K562 (cell line): Measurements from ENCODE around the gene AGPAT3. TPM values are rescaled to one million over a fixed set of nuclear protein-coding genes. Genes with fewer than 3 reads are reported as not detected.

Experiments used
- BACH1 ChIP-seq: fragments of 200-800 bp; sonication (Bioruptor generic); IDR thresholded peaks from 2 replicates; pipeline ENCODE4 v1.6.1; 2016; ENCODE audit warnings: missing genetic modification characterization, missing compliant biosample characterization
- CCAR2 ChIP-seq: fragments of 200-400 bp; formaldehyde crosslinking; IDR thresholded peaks from 2 replicates; pipeline ENCODE4 v1.6.1; 2017; ENCODE audit warnings: mild to moderate bottlenecking, low read depth, low read length
- FOXM1 ChIP-seq, 2 experiments: fragments of 450-650 bp in 1 of 2; sonication (generic) in 1 of 2; formaldehyde crosslinking in 1 of 2; IDR thresholded peaks; 2 replicates each; pipeline versions ENCODE4 v1.6.1 to v1.9.0; 2017 to 2022; ENCODE audit warnings: low read depth in 2 of 2, mild to moderate bottlenecking in 2 of 2, missing genetic modification reagents in 1 of 2, moderate library complexity in 1 of 2
- ILK ChIP-seq: fragments of 450-650 bp; IDR thresholded peaks from 2 replicates; pipeline ENCODE4 v1.6.1; 2016; ENCODE audit warnings: missing genetic modification characterization, low read depth, mild to moderate bottlenecking, missing compliant biosample characterization, moderate library complexity, borderline replicate concordance
- KAT2B ChIP-seq: IDR thresholded peaks from one replicate; pipeline ENCODE4 v1.6.1; 2012; ENCODE audit warnings: low read depth, mild to moderate bottlenecking, control low read depth, inconsistent platforms, low read length, moderate library complexity
- ZBTB17 ChIP-seq: fragments of 450-650 bp; formaldehyde crosslinking; IDR thresholded peaks from 2 replicates; pipeline ENCODE4 v1.4.0; 2020; ENCODE audit warnings: mild to moderate bottlenecking
- ZFPM2 ChIP-seq: fragments of 250-450 bp; sonication (Bioruptor Pico); IDR thresholded peaks from 2 replicates; pipeline ENCODE4 v1.5.1; 2022; ENCODE audit warnings: mild to moderate bottlenecking
- ZKSCAN8 ChIP-seq: fragments of 200-800 bp; sonication (Bioruptor generic); IDR thresholded peaks from 2 replicates; pipeline ENCODE4 v1.6.1; 2016; ENCODE audit warnings: missing genetic modification characterization, missing compliant biosample characterization
- ZNF695 ChIP-seq: fragments of 450-650 bp; formaldehyde crosslinking; IDR thresholded peaks from 2 replicates; pipeline ENCODE4 v1.4.0; 2020; ENCODE audit warnings: mild to moderate bottlenecking, moderate library complexity
- polyA plus RNA-seq, 8 experiments: library from polyadenylated mRNA; depleted of rRNA in 4 of 8; stranded (reverse) in 5 of 8; unstranded in 3 of 8; fragments of >200 nt; fragmentation: Nextera tagmentation in 2 of 8; fragmentation: Illumina TruSeq in 1 of 8; extraction: Ambion mirVana in 2 of 8; extraction: Trizol in 1 of 8; gene quantifications; 2 replicates each; pipeline versions ENCODE4 v1.2.1 to v1.2.3, GENCODE V29; 2011 to 2014; ENCODE audit warnings: inconsistent platforms in 1 of 8, missing spikeins in 1 of 8
- total RNA-seq, 7 experiments: library from RNA; depleted of rRNA in 6 of 7; stranded (reverse); fragments of >200 nt in 6 of 7; fragmentation: Illumina TruSeq in 2 of 7; extraction: Trizol in 2 of 7; gene quantifications; 2 replicates each; pipeline versions ENCODE4 v1.2.1 to v1.2.3, GENCODE V29; 2011 to 2021; ENCODE audit warnings: low replicate concordance in 1 of 7
- TF ChIP-seq, protein P1 (sequence below): fragments of 450-650 bp; formaldehyde crosslinking; IDR thresholded peaks from 2 replicates; pipeline ENCODE4 v1.4.0; 2022; ENCODE audit warnings: missing genetic modification characterization
- TF ChIP-seq, protein P2 (sequence below): fragments of 250-450 bp; sonication (Bioruptor Pico); IDR thresholded peaks from 2 replicates; pipeline ENCODE4 v1.8.0; 2022; ENCODE audit warnings: inconsistent platforms, mild to moderate bottlenecking, moderate library complexity, borderline replicate concordance
- TF ChIP-seq, protein P3 (sequence below): fragments of 200-800 bp; sonication (Bioruptor generic); IDR thresholded peaks from 2 replicates; pipeline ENCODE4 v1.6.1; 2016; ENCODE audit warnings: missing genetic modification characterization, missing compliant biosample characterization
- TF ChIP-seq, protein P4 (sequence below): IDR thresholded peaks from 2 replicates; pipeline ENCODE4 v1.6.1; 2011; ENCODE audit warnings: borderline replicate concordance, low read depth, mild to moderate bottlenecking, moderate library complexity, low read length; ENCODE audit not compliant: insufficient read depth, poor library complexity, severe bottlenecking
- TF ChIP-seq, protein P5 (sequence below): fragments of 450-650 bp; IDR thresholded peaks from 2 replicates; pipeline ENCODE4 v1.6.1; 2016; ENCODE audit warnings: mild to moderate bottlenecking

Gene AGPAT3
- total and polyA plus RNA-seq, 9 of the 15 experiments (the other 6 are each of a cell fraction or from before 2014, with no cell fraction given): 1.5 to 88.4 (median 35.7) TPM

DNA sequence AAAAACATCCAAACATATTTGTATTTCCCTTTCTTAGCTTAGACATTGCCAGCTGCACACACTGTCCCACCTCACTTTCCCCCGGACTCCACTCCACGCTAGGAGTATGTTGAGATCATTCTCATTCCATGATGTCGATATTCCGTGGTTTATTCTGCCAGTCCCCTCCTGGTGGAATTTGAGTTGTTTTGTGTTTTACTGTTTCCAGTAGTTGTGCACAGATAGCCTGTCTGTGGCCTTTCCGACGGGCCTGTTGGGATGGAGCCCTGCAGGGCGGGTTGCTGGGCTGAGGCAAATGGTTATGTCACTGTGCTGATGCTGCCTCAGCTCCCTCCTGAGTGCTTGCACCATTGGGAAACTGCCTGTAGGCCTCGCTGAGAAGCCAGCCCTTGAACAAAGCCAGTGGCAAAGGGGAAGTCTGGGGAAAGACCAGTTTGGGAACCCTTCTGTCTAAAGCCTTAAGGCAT, 159.9 kb downstream of the AGPAT3 start (continued):
- TF ChIP-seq, protein P1, sequence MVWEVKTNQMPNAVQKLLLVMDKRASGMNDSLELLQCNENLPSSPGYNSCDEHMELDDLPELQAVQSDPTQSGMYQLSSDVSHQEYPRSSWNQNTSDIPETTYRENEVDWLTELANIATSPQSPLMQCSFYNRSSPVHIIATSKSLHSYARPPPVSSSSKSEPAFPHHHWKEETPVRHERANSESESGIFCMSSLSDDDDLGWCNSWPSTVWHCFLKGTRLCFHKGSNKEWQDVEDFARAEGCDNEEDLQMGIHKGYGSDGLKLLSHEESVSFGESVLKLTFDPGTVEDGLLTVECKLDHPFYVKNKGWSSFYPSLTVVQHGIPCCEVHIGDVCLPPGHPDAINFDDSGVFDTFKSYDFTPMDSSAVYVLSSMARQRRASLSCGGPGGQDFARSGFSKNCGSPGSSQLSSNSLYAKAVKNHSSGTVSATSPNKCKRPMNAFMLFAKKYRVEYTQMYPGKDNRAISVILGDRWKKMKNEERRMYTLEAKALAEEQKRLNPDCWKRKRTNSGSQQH: no peak
- TF ChIP-seq ZKSCAN8 (CRISPR knock-in tag) (no peak), ILK (no peak), ZBTB17 (CRISPR knock-in tag) (no peak), KAT2B (no peak), BACH1 (tag) (no peak), ZNF695 (CRISPR knock-in tag) (no peak), CCAR2 (no peak), FOXM1 (IDR thresholded peaks at IDR 0.05; ENCODE audit: low read depth) (no peak), FOXM1 (CRISPR knock-in tag; IDR thresholded peaks at IDR 0.05; ENCODE audit: low read depth) (no peak), ZFPM2 (no peak)
- TF ChIP-seq, protein P2, sequence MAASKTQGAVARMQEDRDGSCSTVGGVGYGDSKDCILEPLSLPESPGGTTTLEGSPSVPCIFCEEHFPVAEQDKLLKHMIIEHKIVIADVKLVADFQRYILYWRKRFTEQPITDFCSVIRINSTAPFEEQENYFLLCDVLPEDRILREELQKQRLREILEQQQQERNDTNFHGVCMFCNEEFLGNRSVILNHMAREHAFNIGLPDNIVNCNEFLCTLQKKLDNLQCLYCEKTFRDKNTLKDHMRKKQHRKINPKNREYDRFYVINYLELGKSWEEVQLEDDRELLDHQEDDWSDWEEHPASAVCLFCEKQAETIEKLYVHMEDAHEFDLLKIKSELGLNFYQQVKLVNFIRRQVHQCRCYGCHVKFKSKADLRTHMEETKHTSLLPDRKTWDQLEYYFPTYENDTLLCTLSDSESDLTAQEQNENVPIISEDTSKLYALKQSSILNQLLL: no peak
- TF ChIP-seq, protein P3, sequence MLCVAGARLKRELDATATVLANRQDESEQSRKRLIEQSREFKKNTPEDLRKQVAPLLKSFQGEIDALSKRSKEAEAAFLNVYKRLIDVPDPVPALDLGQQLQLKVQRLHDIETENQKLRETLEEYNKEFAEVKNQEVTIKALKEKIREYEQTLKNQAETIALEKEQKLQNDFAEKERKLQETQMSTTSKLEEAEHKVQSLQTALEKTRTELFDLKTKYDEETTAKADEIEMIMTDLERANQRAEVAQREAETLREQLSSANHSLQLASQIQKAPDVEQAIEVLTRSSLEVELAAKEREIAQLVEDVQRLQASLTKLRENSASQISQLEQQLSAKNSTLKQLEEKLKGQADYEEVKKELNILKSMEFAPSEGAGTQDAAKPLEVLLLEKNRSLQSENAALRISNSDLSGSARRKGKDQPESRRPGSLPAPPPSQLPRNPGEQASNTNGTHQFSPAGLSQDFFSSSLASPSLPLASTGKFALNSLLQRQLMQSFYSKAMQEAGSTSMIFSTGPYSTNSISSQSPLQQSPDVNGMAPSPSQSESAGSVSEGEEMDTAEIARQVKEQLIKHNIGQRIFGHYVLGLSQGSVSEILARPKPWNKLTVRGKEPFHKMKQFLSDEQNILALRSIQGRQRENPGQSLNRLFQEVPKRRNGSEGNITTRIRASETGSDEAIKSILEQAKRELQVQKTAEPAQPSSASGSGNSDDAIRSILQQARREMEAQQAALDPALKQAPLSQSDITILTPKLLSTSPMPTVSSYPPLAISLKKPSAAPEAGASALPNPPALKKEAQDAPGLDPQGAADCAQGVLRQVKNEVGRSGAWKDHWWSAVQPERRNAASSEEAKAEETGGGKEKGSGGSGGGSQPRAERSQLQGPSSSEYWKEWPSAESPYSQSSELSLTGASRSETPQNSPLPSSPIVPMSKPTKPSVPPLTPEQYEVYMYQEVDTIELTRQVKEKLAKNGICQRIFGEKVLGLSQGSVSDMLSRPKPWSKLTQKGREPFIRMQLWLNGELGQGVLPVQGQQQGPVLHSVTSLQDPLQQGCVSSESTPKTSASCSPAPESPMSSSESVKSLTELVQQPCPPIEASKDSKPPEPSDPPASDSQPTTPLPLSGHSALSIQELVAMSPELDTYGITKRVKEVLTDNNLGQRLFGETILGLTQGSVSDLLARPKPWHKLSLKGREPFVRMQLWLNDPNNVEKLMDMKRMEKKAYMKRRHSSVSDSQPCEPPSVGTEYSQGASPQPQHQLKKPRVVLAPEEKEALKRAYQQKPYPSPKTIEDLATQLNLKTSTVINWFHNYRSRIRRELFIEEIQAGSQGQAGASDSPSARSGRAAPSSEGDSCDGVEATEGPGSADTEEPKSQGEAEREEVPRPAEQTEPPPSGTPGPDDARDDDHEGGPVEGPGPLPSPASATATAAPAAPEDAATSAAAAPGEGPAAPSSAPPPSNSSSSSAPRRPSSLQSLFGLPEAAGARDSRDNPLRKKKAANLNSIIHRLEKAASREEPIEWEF: no peak
- TF ChIP-seq, protein P4, sequence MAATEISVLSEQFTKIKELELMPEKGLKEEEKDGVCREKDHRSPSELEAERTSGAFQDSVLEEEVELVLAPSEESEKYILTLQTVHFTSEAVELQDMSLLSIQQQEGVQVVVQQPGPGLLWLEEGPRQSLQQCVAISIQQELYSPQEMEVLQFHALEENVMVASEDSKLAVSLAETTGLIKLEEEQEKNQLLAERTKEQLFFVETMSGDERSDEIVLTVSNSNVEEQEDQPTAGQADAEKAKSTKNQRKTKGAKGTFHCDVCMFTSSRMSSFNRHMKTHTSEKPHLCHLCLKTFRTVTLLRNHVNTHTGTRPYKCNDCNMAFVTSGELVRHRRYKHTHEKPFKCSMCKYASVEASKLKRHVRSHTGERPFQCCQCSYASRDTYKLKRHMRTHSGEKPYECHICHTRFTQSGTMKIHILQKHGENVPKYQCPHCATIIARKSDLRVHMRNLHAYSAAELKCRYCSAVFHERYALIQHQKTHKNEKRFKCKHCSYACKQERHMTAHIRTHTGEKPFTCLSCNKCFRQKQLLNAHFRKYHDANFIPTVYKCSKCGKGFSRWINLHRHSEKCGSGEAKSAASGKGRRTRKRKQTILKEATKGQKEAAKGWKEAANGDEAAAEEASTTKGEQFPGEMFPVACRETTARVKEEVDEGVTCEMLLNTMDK: no peak
- TF ChIP-seq, protein P5, sequence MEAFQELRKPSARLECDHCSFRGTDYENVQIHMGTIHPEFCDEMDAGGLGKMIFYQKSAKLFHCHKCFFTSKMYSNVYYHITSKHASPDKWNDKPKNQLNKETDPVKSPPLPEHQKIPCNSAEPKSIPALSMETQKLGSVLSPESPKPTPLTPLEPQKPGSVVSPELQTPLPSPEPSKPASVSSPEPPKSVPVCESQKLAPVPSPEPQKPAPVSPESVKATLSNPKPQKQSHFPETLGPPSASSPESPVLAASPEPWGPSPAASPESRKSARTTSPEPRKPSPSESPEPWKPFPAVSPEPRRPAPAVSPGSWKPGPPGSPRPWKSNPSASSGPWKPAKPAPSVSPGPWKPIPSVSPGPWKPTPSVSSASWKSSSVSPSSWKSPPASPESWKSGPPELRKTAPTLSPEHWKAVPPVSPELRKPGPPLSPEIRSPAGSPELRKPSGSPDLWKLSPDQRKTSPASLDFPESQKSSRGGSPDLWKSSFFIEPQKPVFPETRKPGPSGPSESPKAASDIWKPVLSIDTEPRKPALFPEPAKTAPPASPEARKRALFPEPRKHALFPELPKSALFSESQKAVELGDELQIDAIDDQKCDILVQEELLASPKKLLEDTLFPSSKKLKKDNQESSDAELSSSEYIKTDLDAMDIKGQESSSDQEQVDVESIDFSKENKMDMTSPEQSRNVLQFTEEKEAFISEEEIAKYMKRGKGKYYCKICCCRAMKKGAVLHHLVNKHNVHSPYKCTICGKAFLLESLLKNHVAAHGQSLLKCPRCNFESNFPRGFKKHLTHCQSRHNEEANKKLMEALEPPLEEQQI: no peak
